ENCODE measurements around the gene RETSAT.

- TF ChIP-seq CTCF (IDR thresholded peaks at IDR 0.05) (no peak), POLR2A (IDR thresholded peaks at IDR 0.05) (no peak)
Observed at GRCh38 chr2:85396531-85397470, 42.5 kb upstream of the RETSAT start.
